H1 (cell line): Measurements from ENCODE around the gene SLC2A8. TPM values are rescaled to one million over a fixed set of nuclear protein-coding genes. Genes with fewer than 3 reads are reported as not detected.

Source experiments
- CTCF ChIA-PET: fragments of 300-600 bp; sonication (Branson Sonifier 250); formaldehyde crosslinking; loops from one replicate; lab custom pipeline; 2021; ENCODE audit not compliant: partially characterized antibody; lab: Charles Lee
- POLR2A ChIA-PET: fragments of 300-600 bp; sonication (Branson Sonifier 250); formaldehyde crosslinking; loops from one replicate; lab custom pipeline; 2021; ENCODE audit warnings: inconsistent platforms; ENCODE audit not compliant: partially characterized antibody; lab: Charles Lee
- DNase-seq, 2 experiments: peaks; one replicate each; pipeline versions ENCODE4 v3.0.0 to v3.0.0-alpha.2; 2010 to 2022; ENCODE audit warnings: low spot score in 2 of 2, low read depth in 1 of 2, mixed read lengths in 1 of 2
- FAIRE-seq: peaks from 2 replicates; lab custom pipeline; 2011; peaks lifted over from hg19 to GRCh38; lab: Jason Lieb, UNC
- H2AFZ ChIP-seq: 2 replicates; pipeline ENCODE4 v1.8.1; 2012; ENCODE audit warnings: low read length, inconsistent platforms
- H2AK5ac ChIP-seq: 2 replicates; pipeline ENCODE4 v1.6.1; 2013; ENCODE audit warnings: low read depth, low read length
- H2BK120ac ChIP-seq: replicated peaks from 2 replicates; pipeline ENCODE3; 2013; ENCODE audit warnings: low read depth, low read length, inconsistent platforms
- H2BK12ac ChIP-seq: 2 replicates; pipeline ENCODE4 v1.6.1; 2013; ENCODE audit warnings: low read depth, low read length
- H2BK15ac ChIP-seq: 2 replicates; pipeline ENCODE4 v1.6.1; 2013; ENCODE audit warnings: low read length
- H2BK20ac ChIP-seq: 2 replicates; pipeline ENCODE4 v1.6.1; 2013; ENCODE audit warnings: low read length
- H2BK5ac ChIP-seq: 2 replicates; pipeline ENCODE4 v1.6.1; 2013; ENCODE audit warnings: low read depth, low read length
- H3K14ac ChIP-seq: 2 replicates; pipeline ENCODE4 v1.6.1; 2013; ENCODE audit warnings: inconsistent platforms; ENCODE audit not compliant: insufficient read length
- H3K18ac ChIP-seq: 2 replicates; pipeline ENCODE4 v1.6.1; 2013; ENCODE audit warnings: low read length; ENCODE audit errors: extremely low read depth
- H3K23ac ChIP-seq: 2 replicates; pipeline ENCODE4 v1.6.1; 2013; ENCODE audit warnings: inconsistent platforms; ENCODE audit not compliant: insufficient read length
- H3K23me2 ChIP-seq: 2 replicates; pipeline ENCODE4 v1.6.1; 2013; ENCODE audit warnings: low read depth, low read length
- H3K27ac ChIP-seq: 2 replicates; pipeline ENCODE4 v1.6.1; 2011; ENCODE audit warnings: low read depth, low read length, inconsistent platforms
- H3K27me3 ChIP-seq, 4 experiments: replicated peaks in 1 of 4; 1 replicate in 1 of 4; 2 replicates in 3 of 4; pipeline versions ENCODE4 v1.6.1 to v1.8.1; 2011 to 2013; ENCODE audit warnings: low read length in 3 of 4, mild to moderate bottlenecking in 3 of 4, inconsistent platforms in 2 of 4, mixed read lengths in 2 of 4, moderate library complexity in 1 of 4; ENCODE audit not compliant: control insufficient read depth in 3 of 4, insufficient read depth in 3 of 4; ENCODE audit errors: extremely low read depth in 1 of 4
- H3K36me3 ChIP-seq, 4 experiments: 2 replicates each; pipeline versions ENCODE4 v1.6.1 to v1.8.1; 2011 to 2013; ENCODE audit warnings: mild to moderate bottlenecking in 4 of 4, low read length in 3 of 4, moderate library complexity in 2 of 4, control low read depth in 1 of 4, inconsistent platforms in 1 of 4; ENCODE audit not compliant: insufficient read depth in 4 of 4, control insufficient read depth in 2 of 4
- H3K4ac ChIP-seq: replicated peaks from 2 replicates; pipeline ENCODE3; 2013; ENCODE audit warnings: low read length, low read depth, mixed read lengths, inconsistent platforms; ENCODE audit not compliant: insufficient read length
- H3K4me1 ChIP-seq, 4 experiments: replicated peaks in 1 of 4; 1 replicate in 1 of 4; 2 replicates in 3 of 4; pipeline versions ENCODE4 v1.6.1 to v1.8.1; 2011 to 2013; ENCODE audit warnings: low read length in 3 of 4, inconsistent platforms in 2 of 4, mixed read lengths in 1 of 4; ENCODE audit not compliant: insufficient read depth in 4 of 4, control insufficient read depth in 3 of 4
- H3K4me2 ChIP-seq, 2 experiments: 2 replicates each; pipeline versions ENCODE4 v1.6.1 to v1.8.1; 2011 to 2013; ENCODE audit warnings: low read depth in 2 of 2, low read length in 2 of 2, control low read depth in 1 of 2, inconsistent platforms in 1 of 2, mild to moderate bottlenecking in 1 of 2; ENCODE audit not compliant: insufficient read depth in 1 of 2
- H3K4me3 ChIP-seq, 4 experiments: fragments of 200-600, 300-600 bp in 1 of 4; sonication (generic), shearing (Covaris generic), sonication (Bioruptor Twin) in 1 of 4; 2 replicates each; pipeline versions ENCODE4 v1.5.1 to v1.8.1; 2011 to 2016; ENCODE audit warnings: low read length in 4 of 4, low read depth in 3 of 4, control low read depth in 2 of 4, inconsistent platforms in 2 of 4, mild to moderate bottlenecking in 2 of 4, mixed read lengths in 1 of 4, moderate library complexity in 1 of 4; ENCODE audit not compliant: insufficient read depth in 2 of 4; ENCODE audit errors: extremely low read depth in 1 of 4
- H3K56ac ChIP-seq: replicated peaks from 2 replicates; pipeline ENCODE3; 2013; ENCODE audit warnings: low read depth, mild to moderate bottlenecking, mixed read lengths, low read length, inconsistent platforms; ENCODE audit not compliant: insufficient read length
- H3K79me1 ChIP-seq: 2 replicates; pipeline ENCODE4 v1.6.1; 2013; ENCODE audit warnings: low read depth, low read length, control low read depth
- H3K79me2 ChIP-seq, 2 experiments: 2 replicates each; pipeline versions ENCODE4 v1.6.1 to v1.8.1; 2012 to 2013; ENCODE audit warnings: low read length in 2 of 2, mild to moderate bottlenecking in 2 of 2, inconsistent platforms in 1 of 2; ENCODE audit not compliant: insufficient read depth in 2 of 2, control insufficient read depth in 1 of 2
- H3K9ac ChIP-seq, 4 experiments: replicated peaks in 1 of 4; 1 replicate in 1 of 4; 2 replicates in 3 of 4; pipeline versions ENCODE4 v1.6.1 to v1.8.1; 2011 to 2013; ENCODE audit warnings: low read depth in 3 of 4, low read length in 3 of 4, control low read depth in 2 of 4, mild to moderate bottlenecking in 2 of 4, moderate library complexity in 2 of 4, inconsistent platforms in 1 of 4; ENCODE audit errors: extremely low read depth in 1 of 4
- H3K9me3 ChIP-seq, 2 experiments: 2 replicates each; pipeline versions ENCODE4 v1.6.1 to v1.8.1; 2012 to 2013; ENCODE audit warnings: mild to moderate bottlenecking in 2 of 2, moderate library complexity in 2 of 2, control low read depth in 1 of 2, inconsistent platforms in 1 of 2, low read depth in 1 of 2, low read length in 1 of 2, mixed read lengths in 1 of 2; ENCODE audit not compliant: insufficient read depth in 2 of 2
- H4K20me1 ChIP-seq, 2 experiments: replicated peaks in 1 of 2; 2 replicates each; pipeline versions ENCODE3 to v1.8.1; 2011 to 2013; ENCODE audit warnings: inconsistent platforms in 2 of 2, low read length in 2 of 2, mild to moderate bottlenecking in 1 of 2; ENCODE audit not compliant: insufficient read depth in 2 of 2, control insufficient read depth in 1 of 2
- H4K5ac ChIP-seq: 2 replicates; pipeline ENCODE4 v1.6.1; 2013; ENCODE audit warnings: low read length, low read depth, mixed read lengths, inconsistent platforms; ENCODE audit not compliant: insufficient read length
- H4K8ac ChIP-seq: 2 replicates; pipeline ENCODE4 v1.8.0; 2013; ENCODE audit warnings: mild to moderate bottlenecking, moderate library complexity, low read length, inconsistent platforms; ENCODE audit not compliant: insufficient read depth; ENCODE audit errors: extremely low read depth
- H4K91ac ChIP-seq: replicated peaks from 2 replicates; pipeline ENCODE3; 2013; ENCODE audit warnings: low read length, mixed read lengths, inconsistent platforms; ENCODE audit not compliant: insufficient read length
- BRCA1 ChIP-seq: IDR thresholded peaks from 2 replicates; pipeline ENCODE4 v1.6.1; 2012; ENCODE audit warnings: low read depth, low read length, improper control_type of control experiment
- CTBP2 ChIP-seq: IDR thresholded peaks from 2 replicates; pipeline ENCODE4 v1.7.0; 2011; ENCODE audit warnings: borderline replicate concordance, mild to moderate bottlenecking, moderate library complexity, mixed read lengths, low read length; ENCODE audit not compliant: insufficient read depth, insufficient read length
- EZH2 ChIP-seq: fragments of 200-600 bp; sonication (generic); IDR thresholded peaks from 2 replicates; pipeline ENCODE4 v1.7.1; 2012; ENCODE audit warnings: low read depth, mild to moderate bottlenecking, moderate library complexity, low read length, inconsistent platforms; ENCODE audit not compliant: severe bottlenecking
- HDAC6 ChIP-seq: IDR thresholded peaks from one replicate; pipeline ENCODE4 v1.7.1; 2012; ENCODE audit warnings: low read depth, mild to moderate bottlenecking, inconsistent platforms, low read length, moderate library complexity
- JUN ChIP-seq: IDR thresholded peaks from 2 replicates; pipeline ENCODE4 v1.6.1; 2011; ENCODE audit warnings: low read depth, mild to moderate bottlenecking, improper control_type of control experiment, low read length
- SUZ12 ChIP-seq: fragments of 200-600 bp; sonication (generic); IDR thresholded peaks from 2 replicates; pipeline ENCODE4 v1.6.1; 2012; ENCODE audit warnings: mild to moderate bottlenecking, inconsistent platforms, low read length, moderate library complexity, mixed read lengths
- TBP ChIP-seq: IDR thresholded peaks from 2 replicates; pipeline ENCODE4 v1.6.1; 2011; ENCODE audit warnings: low read depth, low read length, improper control_type of control experiment
- TEAD4 ChIP-seq: IDR thresholded peaks from 2 replicates; pipeline ENCODE4 v1.6.1; 2012; ENCODE audit warnings: low read depth, low read length, inconsistent platforms, mixed read lengths
- ZNF274 ChIP-seq: IDR thresholded peaks from 2 replicates; pipeline ENCODE4 v1.7.0; 2012; ENCODE audit warnings: low read length, borderline replicate concordance; ENCODE audit errors: extremely low read depth
- WGBS, 2 experiments: shearing (Covaris generic) in 1 of 2; methylation state at CpG; one replicate each; pipeline versions ENCODE4 v1.1.6 to v1.1.7; 2013 to 2015; ENCODE audit warnings: low lambda C conversion rate in 2 of 2, mixed read lengths in 2 of 2, inconsistent platforms in 1 of 2, low coverage in 1 of 2, missing lambda C conversion rate in 1 of 2; ENCODE audit not compliant: insufficient replicate concordance in 2 of 2, insufficient coverage in 1 of 2, insufficient read length in 1 of 2; ENCODE audit errors: extremely low coverage in 1 of 2, missing lambda C conversion rate in 1 of 2; 5-methylcytosine and 5-hydroxymethylcytosine counted together
- polyA plus RNA-seq, 7 experiments: library from polyadenylated mRNA; depleted of rRNA in 3 of 7; stranded (reverse) in 5 of 7; unstranded in 2 of 7; fragments of >200 nt in 5 of 7; fragments of 200-250 nt in 2 of 7; gene quantifications; 1 replicate in 5 of 7; 2 replicates in 1 of 7; 4 replicates in 1 of 7; pipeline versions ENCODE4 v1.2.1 to v1.2.3, GENCODE V29; 2011 to 2013; ENCODE audit warnings: missing spikeins in 2 of 7, mixed read lengths in 2 of 7
- total RNA-seq: library from RNA; stranded (reverse); fragmentation: NEBNext Ultra II Directional; extraction: Animal tissue kit (Norgen Biotek cat#: 25700); gene quantifications from 2 replicates; pipeline ENCODE4 v1.2.1, GENCODE V29; 2021
- TF ChIP-seq, protein P1 (sequence below): IDR thresholded peaks from 2 replicates; pipeline ENCODE4 v1.6.1; 2012; ENCODE audit warnings: inconsistent platforms

Gene SLC2A8
- total and polyA plus RNA-seq, 2 of the 8 experiments (the other 6 are each of a cell fraction or from before 2014, with no cell fraction given), result 24.6 to 36.4 TPM

DNA sequence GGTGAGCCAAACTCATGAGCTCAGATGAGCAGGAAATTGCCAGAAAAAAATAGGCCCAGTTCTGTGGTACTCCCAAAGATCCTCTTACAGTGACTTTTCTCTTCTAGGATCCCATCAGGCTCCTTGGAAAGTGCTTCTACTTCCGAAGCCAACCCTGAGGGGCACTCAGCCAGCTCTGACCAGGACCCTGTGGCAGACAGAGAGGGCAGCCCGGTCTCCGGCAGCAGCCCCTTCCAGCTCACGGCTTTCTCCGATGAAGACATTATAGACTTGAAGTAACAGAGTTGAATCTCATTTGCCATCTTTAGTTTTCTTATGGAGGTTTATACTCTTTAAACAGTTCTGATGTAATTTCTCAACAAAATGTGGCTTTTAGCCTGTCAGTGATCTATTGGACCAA, 4.0 kb upstream of the SLC2A8 start:
- Histone ChIP-seq H3K23ac (no peak overlapping the region), H3K4me2 (no peak overlapping the region), H3K4me1 (peaks cover 0 to 10% (median 1%) of the 10 kb centered on the region in 4 experiments; a peak in 5 of 7 replicates), H2BK15ac (no peak overlapping the region), H4K5ac (no peak overlapping the region), H3K56ac (no peak overlapping the region), H3K79me2 (0 out of 4 replicates have a peak, but pooled peaks cover 0 to under 1% of the 10 kb centered on the region in 2 experiments), H2AFZ (no peak overlapping the region), H4K8ac (no peak overlapping the region), H2AK5ac (no peak overlapping the region), H3K23me2 (peaks cover 11% of the 10 kb centered on the region), H4K20me1 (no peaks in the 10 kb centered on the region), H3K18ac (no peak overlapping the region), H3K36me3 (no peaks in the 10 kb centered on the region), H3K9ac (no peak overlapping the region), H3K27ac (no peak overlapping the region), H2BK12ac (no peak overlapping the region), H3K27me3 (peaks cover 0 to 6% (median 0%) of the 10 kb centered on the region in 4 experiments; a peak in 3 of 7 replicates), H3K9me3 (no peaks in the 10 kb centered on the region), H3K4ac (no peak overlapping the region), H3K79me1 (no peaks in the 10 kb centered on the region), H2BK5ac (no peak overlapping the region), H2BK20ac (no peak overlapping the region), H3K4me3 (no peak overlapping the region), H3K14ac (no peak overlapping the region), H4K91ac (no peak overlapping the region), H2BK120ac (no peak overlapping the region)
- 91% methylated on average over 5 of the region's 5 CpGs; no CpG with 5 or more reads in 1 of the 2 experiments for WGBS, 2 experiments
- no peak for TF ChIP-seq CTBP2
- no peak for TF ChIP-seq JUN
- no peak for TF ChIP-seq TBP
- no peak for TF ChIP-seq BRCA1
- no peak for TF ChIP-seq HDAC6
- TF ChIP-seq TEAD4, result no peak
- TF ChIP-seq, protein P1, sequence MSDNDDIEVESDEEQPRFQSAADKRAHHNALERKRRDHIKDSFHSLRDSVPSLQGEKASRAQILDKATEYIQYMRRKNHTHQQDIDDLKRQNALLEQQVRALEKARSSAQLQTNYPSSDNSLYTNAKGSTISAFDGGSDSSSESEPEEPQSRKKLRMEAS, result no peak
- no peak for TF ChIP-seq SUZ12
- TF ChIP-seq EZH2, result no peak
- no peak for TF ChIP-seq ZNF274
- ChIA-PET POLR2A (interaction anchor here (1.1 to 1.8 kb wide), 2 partner anchors 13 to 39 kb away, joined by 3 to 7 read pairs; no protein-coding TSS in a partner anchor), CTCF (interaction anchor here (0.8 to 2.0 kb wide), 11 partner anchors 8 to 180 kb away, joined by 3 to 9 read pairs (median 4); no protein-coding TSS in a partner anchor)
- DNase-seq, result no peak
- FAIRE-seq, result no peak
